Adrenal gland (tissue), 12 donors: ENCODE results near the gene FAM180A. TPM values are rescaled to one million over a fixed set of nuclear protein-coding genes. Genes with fewer than 3 reads are reported as not detected.

ENCODE experiments used
- DNase-seq, 7 donors: peaks; one replicate each; pipeline ENCODE4 v3.0.0-alpha.2; 2019 to 2020
- H3K27ac ChIP-seq, 5 donors: fragments of 200-600 bp; sonication (generic) in 4 of 5; 1 replicate in 3 of 5; 2 replicates in 2 of 5; pipeline versions ENCODE4 v1.5.1 to v1.8.0; 2016 to 2020; ENCODE audit warnings: mild to moderate bottlenecking in 1 of 5
- H3K27me3 ChIP-seq: fragments of 200-600 bp; 2 replicates; pipeline ENCODE4 v1.8.0; 2021
- H3K36me3 ChIP-seq, 2 donors: fragments of 200-600 bp; replicated peaks in 1 of 2; 1 replicate in 1 of 2; 2 replicates in 1 of 2; pipeline versions ENCODE4 v1.5.1 to v1.8.0; 2018 to 2022
- H3K4me1 ChIP-seq, 2 donors: fragments of 200-600 bp; replicated peaks in 1 of 2; 1 replicate in 1 of 2; 2 replicates in 1 of 2; pipeline versions ENCODE4 v1.5.1 to v1.8.0; 2018 to 2021
- H3K4me3 ChIP-seq, 4 donors: fragments of 200-600 bp; sonication (generic) in 3 of 4; one replicate each; pipeline ENCODE4 v1.5.1; 2016 to 2018
- H3K9me3 ChIP-seq, 3 donors: fragments of 200-600 bp; sonication (generic) in 1 of 3; replicated peaks in 1 of 3; 1 replicate in 2 of 3; 2 replicates in 1 of 3; pipeline versions ENCODE4 v1.5.1 to v1.8.0; 2016 to 2021
- CTCF ChIP-seq, 6 experiments: fragments of 450-650 bp in 4 of 6; fragments of 200-600 bp in 2 of 6; sonication (generic) in 1 of 6; IDR thresholded peaks; 1 replicate in 5 of 6; 2 replicates in 1 of 6; pipeline versions ENCODE4 v1.5.1 to v1.8.0; 2016 to 2021; ENCODE audit warnings: antibody characterized with exemption in 6 of 6, mild to moderate bottlenecking in 2 of 6, moderate library complexity in 1 of 6
- POLR2A ChIP-seq, 2 donors: fragments of 450-650 bp; IDR thresholded peaks; one replicate each; pipeline ENCODE4 v1.6.1; 2017; ENCODE audit warnings: antibody characterized with exemption in 2 of 2, mild to moderate bottlenecking in 2 of 2, moderate library complexity in 1 of 2
- WGBS, 4 donors: extraction: QIAGEN DNeasy Blood & Tissue Kit in 2 of 4; methylation state at CpG; one replicate each; pipeline versions ENCODE4 v1.1.5 to v1.1.7; 2013 to 2017; 5-methylcytosine and 5-hydroxymethylcytosine counted together
- intact Hi-C, 2 donors: fragments of 100-400 bp; cut with DNase I; formaldehyde crosslinking; loops; one replicate each; pipeline versions ENCODE4 v1.14.1 to v1.15.0; 2022 to 2023
- polyA plus RNA-seq, 3 donors: library from polyadenylated mRNA; stranded (reverse); fragments of 200-250 nt in 2 of 3; fragments of 350-450 nt in 1 of 3; fragmentation: Illumina TruSeq in 1 of 3; extraction: RNeasy Lipid Tissue Mini Kit (QIAGEN cat#74804) in 1 of 3; gene quantifications; one replicate each; pipeline ENCODE4 v1.2.3, GENCODE V29; 2013 to 2014
- total RNA-seq, 9 donors: library from RNA; depleted of rRNA in 4 of 9; stranded (reverse); fragments of >200 nt in 4 of 9; fragments of 120-200 nt in 1 of 9; fragmentation: NEBNext Ultra II Directional in 1 of 9; extraction: Animal tissue kit (Norgen Biotek cat#: 25700) in 1 of 9; gene quantifications; one replicate each; pipeline versions ENCODE4 v1.1.0 to v1.2.4, GENCODE V29; 2013 to 2023
- donor health status: healthy with polysubstance abuse.
- donor health status: Bipolar disorder and iron deficiency.
- donor health status: DM: yes; HTN: yes; CAD: no.
- donor health status: DM: no; HTN: no; CAD: no.
- donor health status: DM: no; HTN: no; CAD: no.
- donor health status: DM: yes; HTN: yes; CAD: no.

Gene FAM180A
- total and polyA plus RNA-seq, 12 donors: 0.17 to 20.4 (median 4.0) TPM

GRCh38 chr7:135718794-135719437 lies 29.7 kb downstream of the FAM180A start:
- no peak for DNase-seq
- TF ChIP-seq CTCF (IDR thresholded peaks at IDR 0.05): no peak
- peaks cover 0 to 4% of the 10 kb centered on the region in 2 donors for H3K4me1 ChIP-seq
- H3K27me3 ChIP-seq: no peaks in the 10 kb centered on the region
- intact Hi-C loops: no loop called here
- no peaks in the 10 kb centered on the region for H3K36me3 ChIP-seq
- no peaks in the 10 kb centered on the region for H3K9me3 ChIP-seq
- no peak overlapping the region for H3K4me3 ChIP-seq
- H3K27ac ChIP-seq: no peak overlapping the region
- WGBS, 4 donors: 36 to 43% (median 42%) methylated on average over 7 of the region's 7 CpGs

GRCh38 chr7:135718219-135718618 lies 30.4 kb downstream of the FAM180A start:
- 86 to 100% (median 94%) methylated on average over 2 of the region's 2 CpGs for WGBS, 4 donors
- peaks cover 0 to 4% of the 10 kb centered on the region in 2 donors for H3K4me1 ChIP-seq
- no peaks in the 10 kb centered on the region for H3K27me3 ChIP-seq
- no peak for DNase-seq
- no peak for TF ChIP-seq CTCF (IDR thresholded peaks at IDR 0.05)
- H3K27ac ChIP-seq: no peak overlapping the region
- no peaks in the 10 kb centered on the region for H3K36me3 ChIP-seq
- H3K9me3 ChIP-seq: no peaks in the 10 kb centered on the region
- intact Hi-C loops: no loop called here
- no peak overlapping the region for H3K4me3 ChIP-seq

- H3K27me3 ChIP-seq: no peaks in the 10 kb centered on the region
- DNase-seq: no peak
- H3K4me1 ChIP-seq: peaks cover 0 to 4% of the 10 kb centered on the region in 2 donors
- H3K36me3 ChIP-seq: no peaks in the 10 kb centered on the region
- H3K9me3 ChIP-seq: no peaks in the 10 kb centered on the region
- intact Hi-C loops: no loop called here
- 77 to 96% (median 88%) methylated on average over 3 of the region's 3 CpGs for WGBS, 4 donors
- no peak for TF ChIP-seq CTCF (IDR thresholded peaks at IDR 0.05)
- TF ChIP-seq POLR2A (IDR thresholded peaks at IDR 0.05): no peak
- no peak overlapping the region for H3K4me3 ChIP-seq
- H3K27ac ChIP-seq: no peak overlapping the region
Measured at GRCh38 chr7:135717693-135718092, 30.9 kb downstream of the FAM180A start.

- Histone ChIP-seq H3K4me3 (no peak overlapping the region), H3K36me3 (no peaks in the 10 kb centered on the region), H3K27me3 (no peaks in the 10 kb centered on the region), H3K9me3 (no peaks in the 10 kb centered on the region), H3K4me1 (peaks cover 0 to 4% of the 10 kb centered on the region in 2 donors), H3K27ac (no peak overlapping the region)
- no peak for TF ChIP-seq POLR2A (IDR thresholded peaks at IDR 0.05)
- no peak for TF ChIP-seq CTCF (IDR thresholded peaks at IDR 0.05)
- intact Hi-C loops: no loop called here
- WGBS, 4 donors: 68 to 73% (median 68%) methylated on average over 9 of the region's 9 CpGs
- DNase-seq: no peak
Measured at GRCh38 chr7:135716677-135717238, 31.9 kb downstream of the FAM180A start.
